Chondrocyte (in vitro differentiated cells): ENCODE data around the gene ADARB2. TPM values are rescaled to one million over a fixed set of nuclear protein-coding genes. Genes with fewer than 3 reads are reported as not detected.

ENCODE experiments used
- DNase-seq: peaks from one replicate; pipeline ENCODE4 v3.0.0; 2021; ENCODE audit warnings: mixed read lengths, low spot score
- H3K27ac Mint-ChIP-seq: one replicate; pipeline ENCODE4 v1.8.0; 2021; ENCODE audit warnings: mild to moderate bottlenecking, moderate library complexity, mixed read lengths; ENCODE audit not compliant: unreplicated experiment
- H3K27me3 Mint-ChIP-seq: 2 replicates; pipeline ENCODE4 v1.8.0; 2021; ENCODE audit warnings: low read depth, mixed read lengths
- H3K36me3 Mint-ChIP-seq: 2 replicates; pipeline ENCODE4 v1.8.0; 2021; ENCODE audit warnings: low read depth, mixed read lengths
- H3K4me1 Mint-ChIP-seq: 2 replicates; pipeline ENCODE4 v1.8.0; 2021; ENCODE audit warnings: low read depth, mild to moderate bottlenecking, mixed read lengths
- H3K4me3 Mint-ChIP-seq: one replicate; pipeline ENCODE4 v1.8.0; 2021; ENCODE audit warnings: mild to moderate bottlenecking, moderate library complexity, mixed read lengths; ENCODE audit not compliant: unreplicated experiment
- H3K9me3 Mint-ChIP-seq: 2 replicates; pipeline ENCODE4 v1.8.0; 2021; ENCODE audit warnings: low read depth, mixed read lengths
- total RNA-seq: library from RNA; stranded (reverse); gene quantifications from 3 replicates; pipeline ENCODE4 v1.2.1, GENCODE V29; 2021
- TF ChIP-seq, protein P1 (sequence below): fragments of 200-600 bp; sonication (generic); IDR thresholded peaks from 2 replicates; pipeline ENCODE4 v1.5.0; 2021; ENCODE audit warnings: antibody characterized with exemption, mild to moderate bottlenecking, moderate library complexity

The ADARB2 gene
- total RNA-seq, 1 donor from 2014 or later, result 3.3 TPM

- Mint-ChIP-seq H3K4me1 (peaks cover 25% of the 10 kb centered on the region), H3K27ac (no peak overlapping the region), H3K4me3 (no peak overlapping the region), H3K27me3 (no peaks in the 10 kb centered on the region), H3K9me3 (peaks cover 10% of the 10 kb centered on the region), H3K36me3 (peaks cover 2% of the 10 kb centered on the region)
- peak; percentile 82 for DNase-seq
- TF ChIP-seq, protein P1, sequence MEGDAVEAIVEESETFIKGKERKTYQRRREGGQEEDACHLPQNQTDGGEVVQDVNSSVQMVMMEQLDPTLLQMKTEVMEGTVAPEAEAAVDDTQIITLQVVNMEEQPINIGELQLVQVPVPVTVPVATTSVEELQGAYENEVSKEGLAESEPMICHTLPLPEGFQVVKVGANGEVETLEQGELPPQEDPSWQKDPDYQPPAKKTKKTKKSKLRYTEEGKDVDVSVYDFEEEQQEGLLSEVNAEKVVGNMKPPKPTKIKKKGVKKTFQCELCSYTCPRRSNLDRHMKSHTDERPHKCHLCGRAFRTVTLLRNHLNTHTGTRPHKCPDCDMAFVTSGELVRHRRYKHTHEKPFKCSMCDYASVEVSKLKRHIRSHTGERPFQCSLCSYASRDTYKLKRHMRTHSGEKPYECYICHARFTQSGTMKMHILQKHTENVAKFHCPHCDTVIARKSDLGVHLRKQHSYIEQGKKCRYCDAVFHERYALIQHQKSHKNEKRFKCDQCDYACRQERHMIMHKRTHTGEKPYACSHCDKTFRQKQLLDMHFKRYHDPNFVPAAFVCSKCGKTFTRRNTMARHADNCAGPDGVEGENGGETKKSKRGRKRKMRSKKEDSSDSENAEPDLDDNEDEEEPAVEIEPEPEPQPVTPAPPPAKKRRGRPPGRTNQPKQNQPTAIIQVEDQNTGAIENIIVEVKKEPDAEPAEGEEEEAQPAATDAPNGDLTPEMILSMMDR, result no peak
Observed at GRCh38 chr10:1615186-1615954, 122.0 kb downstream of the ADARB2 start.

- Mint-ChIP-seq H3K9me3 (peaks cover under 1% of the 10 kb centered on the region), H3K36me3 (no peaks in the 10 kb centered on the region), H3K4me3 (no peak overlapping the region), H3K27ac (no peak overlapping the region), H3K4me1 (peaks cover 34% of the 10 kb centered on the region), H3K27me3 (peaks cover 3% of the 10 kb centered on the region)
- no peak for DNase-seq
- TF ChIP-seq, protein P1, result no peak
Observed at GRCh38 chr10:1613511-1613910, 123.8 kb downstream of the ADARB2 start.

GRCh38 chr10:1612908-1613307 lies 124.4 kb downstream of the ADARB2 start:
- TF ChIP-seq, protein P1, result no peak
- Mint-ChIP-seq H3K36me3 (peaks cover 1% of the 10 kb centered on the region), H3K27me3 (peaks cover 8% of the 10 kb centered on the region), H3K27ac (no peak overlapping the region), H3K4me3 (no peak overlapping the region), H3K4me1 (peaks cover 37% of the 10 kb centered on the region), H3K9me3 (no peaks in the 10 kb centered on the region)
- DNase-seq, result no peak

DNA sequence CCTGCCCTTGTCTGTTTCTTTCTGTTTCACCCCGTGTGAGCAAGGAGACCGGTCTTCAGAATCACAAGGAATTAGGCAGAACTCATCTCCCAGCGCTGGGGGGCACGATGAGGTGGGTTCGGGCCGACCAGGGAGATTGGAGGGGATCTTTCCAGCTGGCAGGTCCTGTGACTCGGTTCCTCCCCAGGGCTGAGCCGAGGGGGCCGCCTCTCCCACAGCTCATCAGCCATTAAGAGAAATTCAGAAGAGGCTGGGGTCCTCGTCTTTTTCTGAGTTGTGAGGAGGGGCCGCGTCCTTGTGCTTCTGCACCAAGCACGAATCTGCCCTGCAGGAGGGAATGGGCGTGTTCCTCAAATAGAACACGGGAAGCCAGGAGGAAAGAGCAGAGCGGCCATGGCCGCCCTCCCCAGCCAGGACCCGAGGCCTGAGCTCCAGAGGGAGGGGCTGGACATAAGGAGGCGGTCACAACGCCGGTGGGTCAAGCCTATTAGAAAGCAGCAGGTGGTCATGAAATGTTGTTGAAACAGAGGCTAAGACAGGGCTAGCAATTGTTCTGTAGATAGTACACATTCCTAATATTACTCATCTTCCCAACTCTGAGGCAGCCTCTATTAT lies 125.3 kb downstream of the ADARB2 start:
- H3K4me3 Mint-ChIP-seq, result no peak overlapping the region
- H3K9me3 Mint-ChIP-seq, result no peaks in the 10 kb centered on the region
- H3K4me1 Mint-ChIP-seq, result peaks cover 30% of the 10 kb centered on the region
- H3K36me3 Mint-ChIP-seq, result peaks cover 1% of the 10 kb centered on the region
- TF ChIP-seq, protein P1, result no peak
- DNase-seq, result no peak
- H3K27me3 Mint-ChIP-seq, result peaks cover 11% of the 10 kb centered on the region
- no peak overlapping the region for H3K27ac Mint-ChIP-seq

DNA sequence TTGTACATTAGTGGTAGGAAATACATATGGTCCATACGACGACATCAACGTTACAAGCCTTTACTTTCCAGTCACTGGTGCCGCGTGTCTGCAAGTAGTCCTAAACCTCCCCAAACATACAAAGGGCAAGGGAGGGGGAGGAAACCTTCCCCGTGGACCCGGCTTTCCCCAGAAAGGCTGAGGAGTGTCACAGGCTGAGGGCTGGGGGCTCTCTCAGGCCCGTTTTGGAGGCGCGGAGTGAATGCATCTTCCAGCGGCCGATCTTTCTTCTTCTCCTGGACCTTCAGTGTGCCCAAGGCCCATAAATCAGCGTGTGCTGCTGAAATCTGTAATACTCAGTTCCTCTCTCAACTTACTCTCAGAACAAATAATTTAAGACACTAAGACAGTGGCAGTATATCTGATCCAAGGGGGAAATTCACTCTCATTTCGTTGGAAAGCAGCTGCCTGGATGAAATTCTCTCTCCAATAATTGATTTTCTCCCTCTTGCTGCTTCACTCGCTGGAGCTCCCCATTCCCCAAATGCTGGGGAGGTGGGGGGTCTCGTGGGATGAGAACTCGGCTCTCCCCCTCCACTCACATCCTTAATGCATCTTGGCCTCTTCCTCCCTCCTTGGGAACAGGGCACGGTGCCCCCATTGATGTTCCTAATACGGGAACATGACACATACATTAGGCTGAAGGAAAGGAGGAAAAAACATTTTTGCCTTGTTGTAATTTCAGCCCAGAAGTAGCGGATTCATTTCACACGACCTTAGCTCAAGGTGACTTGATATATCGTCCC lies 126.1 kb downstream of the ADARB2 start:
- no peak for DNase-seq
- no peaks in the 10 kb centered on the region for H3K9me3 Mint-ChIP-seq
- no peak overlapping the region for H3K27ac Mint-ChIP-seq
- H3K4me3 Mint-ChIP-seq, result no peak overlapping the region
- peaks cover 24% of the 10 kb centered on the region for H3K4me1 Mint-ChIP-seq
- H3K27me3 Mint-ChIP-seq, result peaks cover 11% of the 10 kb centered on the region
- TF ChIP-seq, protein P1, result no peak
- peaks cover 1% of the 10 kb centered on the region for H3K36me3 Mint-ChIP-seq
